Effector CD4-positive, alpha-beta T cell (primary cell): ENCODE results near the gene ATXN10.
"Not testable (repeated sequence)": the region's sequence is repeated elsewhere in the genome, so short reads cannot be mapped to it uniquely, and the experiment has no call there.

Source experiments
- DNase-seq: peaks from one replicate; pipeline ENCODE4 v3.0.0-alpha.2; 2020

The ATXN10 gene

GRCh38 chr22:45793161-45793560, 121.5 kb downstream of the ATXN10 start:
- no peak for DNase-seq

GRCh38 chr22:45793892-45794291, 122.3 kb downstream of the ATXN10 start:
- DNase-seq: no peak

- DNase-seq: not testable (repeated sequence)
Measured at GRCh38 chr22:45796009-45796408, 124.4 kb downstream of the ATXN10 start.

GRCh38 chr22:45799291-45799690, 127.7 kb downstream of the ATXN10 start:
- no peak for DNase-seq

- DNase-seq: no peak
Measured at GRCh38 chr22:45802054-45802453, 130.4 kb downstream of the ATXN10 start.

GRCh38 chr22:45804319-45804985, 132.8 kb downstream of the ATXN10 start:
- DNase-seq: no peak

GRCh38 chr22:45804986-45805325, 133.3 kb downstream of the ATXN10 start:
- DNase-seq: no peak

GRCh38 chr22:45805413-45805812, 133.8 kb downstream of the ATXN10 start:
- no peak for DNase-seq

- DNase-seq: no peak
Measured at GRCh38 chr22:45807156-45807915, 135.7 kb downstream of the ATXN10 start.

- DNase-seq: no peak
Measured at GRCh38 chr22:45812910-45813309, 141.3 kb downstream of the ATXN10 start.

GRCh38 chr22:45814198-45814597, 142.6 kb downstream of the ATXN10 start:
- DNase-seq: no peak

GRCh38 chr22:45816776-45817175, 145.1 kb downstream of the ATXN10 start:
- DNase-seq: no peak

- no peak for DNase-seq
Measured at GRCh38 chr22:45817745-45818423, 146.2 kb downstream of the ATXN10 start.

- no peak for DNase-seq
Measured at GRCh38 chr22:45818424-45819085, 146.9 kb downstream of the ATXN10 start.

GRCh38 chr22:45819305-45819704, 147.7 kb downstream of the ATXN10 start:
- no peak for DNase-seq

GRCh38 chr22:45823336-45823735, 151.7 kb downstream of the ATXN10 start:
- DNase-seq: no peak

- DNase-seq: no peak
Measured at GRCh38 chr22:45826520-45826919, 154.9 kb downstream of the ATXN10 start.

- no peak for DNase-seq
Measured at GRCh38 chr22:45828841-45829240, 157.2 kb downstream of the ATXN10 start.

GRCh38 chr22:45830531-45831245, 159.1 kb downstream of the ATXN10 start:
- DNase-seq: no peak

- no peak for DNase-seq
Measured at GRCh38 chr22:45831394-45831793, 159.8 kb downstream of the ATXN10 start.

- no peak for DNase-seq
Measured at GRCh38 chr22:45832180-45832579, 160.5 kb downstream of the ATXN10 start.

- DNase-seq: no peak
Measured at GRCh38 chr22:45832959-45833580, 161.4 kb downstream of the ATXN10 start.
